HCT116 (cell line): ENCODE results near the gene NOSIP. TPM values are rescaled to one million over a fixed set of nuclear protein-coding genes. Genes with fewer than 3 reads are reported as not detected.

ENCODE experiments used
- ATAC-seq: fragments of 200-7000 bp; cut with Tn5 transposase; 2 replicates; pipeline ENCODE4 v1.9.1; 2020; ENCODE audit warnings: mild to moderate bottlenecking, moderate library complexity
- BruUV-seq: library from RNA; stranded (reverse); fragments of 400-500 nt; replicated peaks from 2 replicates; lab custom pipeline; 2021; lab: Mats Ljungman, UMichigan
- CTCF ChIA-PET: fragments of 300-600 bp; sonication (Branson Sonifier 250); formaldehyde crosslinking; loops from one replicate; lab custom pipeline; 2021; ENCODE audit warnings: antibody characterized with exemption; lab: Charles Lee
- POLR2A ChIA-PET: fragments of 300-600, 350-600 bp; sonication (Branson Sonifier 250); formaldehyde crosslinking; loops from one replicate; lab custom pipeline; 2021; ENCODE audit warnings: antibody characterized with exemption; lab: Charles Lee
- RAD21 ChIA-PET, 2 experiments: fragments of 300-600 bp; sonication (Branson Sonifier 250); formaldehyde crosslinking; loops; one replicate each; lab custom pipeline; 2023; ENCODE audit warnings: low total read pairs in 2 of 2; ENCODE audit not compliant: uncharacterized antibody in 2 of 2, unreplicated experiment in 2 of 2, low non-redundant PET in 1 of 2; lab: Charles Lee
- DNase-seq: peaks from one replicate; pipeline ENCODE4 v3.0.0-alpha.2; 2010; ENCODE audit warnings: low read depth, low spot score
- H2AFZ ChIP-seq: fragments of 200-600 bp; shearing (Covaris generic), sonication (generic); 2 replicates; pipeline ENCODE4 v1.6.1; 2017; ENCODE audit warnings: low read depth, mixed run types, mixed read lengths, antibody characterized with exemption, low read length; ENCODE audit not compliant: poor library complexity, severe bottlenecking
- H3K27ac ChIP-seq: 2 replicates; pipeline ENCODE4 v1.5.1; 2012; ENCODE audit warnings: low read depth, low read length
- H3K27me3 ChIP-seq: fragments of 200-600 bp; sonication (generic); 2 replicates; pipeline ENCODE4 v1.6.1; 2016; ENCODE audit warnings: mixed run types, low read length, mixed read lengths; ENCODE audit not compliant: insufficient read depth
- H3K36me3 ChIP-seq, 2 experiments: fragments of 200-500 bp in 1 of 2; fragments of 200-600 bp in 1 of 2; sonication (Bioruptor generic) in 1 of 2; sonication (generic) in 1 of 2; 2 replicates each; pipeline versions ENCODE4 v1.5.1 to v1.6.1; 2014 to 2016; ENCODE audit warnings: low read length in 2 of 2, inconsistent platforms in 1 of 2, mixed read lengths in 1 of 2, mixed run types in 1 of 2; ENCODE audit not compliant: insufficient read depth in 2 of 2, control insufficient read depth in 1 of 2
- H3K4me1 ChIP-seq, 2 experiments: fragments of 200-600 bp in 1 of 2; sonication (generic) in 1 of 2; 2 replicates each; pipeline versions ENCODE4 v1.5.1 to v1.6.1; 2012 to 2017; ENCODE audit warnings: low read length in 2 of 2, inconsistent platforms in 1 of 2, mild to moderate bottlenecking in 1 of 2, mixed read lengths in 1 of 2, mixed run types in 1 of 2, moderate library complexity in 1 of 2; ENCODE audit not compliant: insufficient read depth in 2 of 2, control insufficient read depth in 1 of 2
- H3K4me2 ChIP-seq: fragments of 200-600 bp; sonication (generic); 2 replicates; pipeline ENCODE4 v1.6.1; 2017; ENCODE audit warnings: mixed run types, low read length, mixed read lengths
- H3K4me3 ChIP-seq, 2 experiments: fragments of 200-600 bp in 1 of 2; sonication (generic) in 1 of 2; replicated peaks in 1 of 2; 2 replicates each; pipeline ENCODE4 v1.5.1; 2011 to 2016; ENCODE audit warnings: low read length in 2 of 2, control low read depth in 1 of 2, low read depth in 1 of 2, mild to moderate bottlenecking in 1 of 2, mixed read lengths in 1 of 2, mixed run types in 1 of 2
- H3K79me2 ChIP-seq: fragments of 200-600 bp; sonication (generic); 2 replicates; pipeline ENCODE4 v1.6.1; 2017; ENCODE audit warnings: mild to moderate bottlenecking, mixed run types, low read length, moderate library complexity, mixed read lengths; ENCODE audit not compliant: insufficient read depth
- H3K9ac ChIP-seq: fragments of 200-600 bp; sonication (generic); 2 replicates; pipeline ENCODE4 v1.6.1; 2016; ENCODE audit warnings: low read length, mixed read lengths
- H3K9me2 ChIP-seq: fragments of 200-600 bp; sonication (generic), shearing (Covaris generic); 2 replicates; pipeline ENCODE4 v1.6.1; 2017; ENCODE audit warnings: mixed run types, mild to moderate bottlenecking, moderate library complexity; ENCODE audit not compliant: insufficient read depth
- H3K9me3 ChIP-seq, 2 experiments: fragments of 200-500 bp in 1 of 2; fragments of 200-600 bp in 1 of 2; sonication (Bioruptor generic) in 1 of 2; sonication (generic) in 1 of 2; 2 replicates each; pipeline ENCODE4 v1.6.1; 2014 to 2017; ENCODE audit warnings: low read length in 2 of 2, mixed read lengths in 2 of 2, inconsistent platforms in 1 of 2, low read depth in 1 of 2, mild to moderate bottlenecking in 1 of 2, mixed run types in 1 of 2, moderate library complexity in 1 of 2; ENCODE audit not compliant: control insufficient read depth in 1 of 2, insufficient read depth in 1 of 2
- H4K20me1 ChIP-seq: fragments of 200-600 bp; sonication (generic), shearing (Covaris generic); 2 replicates; pipeline ENCODE4 v1.6.1; 2017; ENCODE audit warnings: mixed run types, mild to moderate bottlenecking, moderate library complexity; ENCODE audit not compliant: insufficient read depth
- CBX3 ChIP-seq: IDR thresholded peaks from 2 replicates; pipeline ENCODE4 v1.6.1; 2012; ENCODE audit warnings: low read depth
- EGR1 ChIP-seq: IDR thresholded peaks from 2 replicates; pipeline ENCODE4 v1.6.1; 2012; ENCODE audit warnings: low read depth
- EZH2 ChIP-seq: fragments of 200-600 bp; sonication (generic); IDR thresholded peaks from 2 replicates; pipeline ENCODE4 v1.6.1; 2017; ENCODE audit warnings: antibody characterized with exemption, mixed run types
- EZH2phosphoT487 ChIP-seq: fragments of 200-600 bp; IDR thresholded peaks from 2 replicates; pipeline ENCODE4 v1.6.1; 2018; ENCODE audit warnings: antibody characterized with exemption, borderline replicate concordance
- FOSL1 ChIP-seq: IDR thresholded peaks from 2 replicates; pipeline ENCODE4 v1.6.1; 2012; ENCODE audit warnings: low read depth
- JUND ChIP-seq: IDR thresholded peaks from 2 replicates; pipeline ENCODE4 v1.6.1; 2012
- MAX ChIP-seq: IDR thresholded peaks from 2 replicates; pipeline ENCODE4 v1.6.1; 2012
- POLR2AphosphoS5 ChIP-seq: IDR thresholded peaks from 2 replicates; pipeline ENCODE4 v1.6.1; 2011; ENCODE audit warnings: mild to moderate bottlenecking, low read depth, low read length, moderate library complexity
- intact Hi-C: fragments of 100-400 bp; cut with micrococcal nuclease; formaldehyde crosslinking; loops from 2 replicates; pipeline ENCODE4 v1.10.0; 2022
- total RNA-seq: library from RNA; stranded (reverse); gene quantifications from one replicate; pipeline ENCODE4 v1.2.1, GENCODE V29; 2021; ENCODE audit not compliant: unreplicated experiment
- TF ChIP-seq, protein P1 (sequence below): IDR thresholded peaks from 2 replicates; pipeline ENCODE4 v1.6.1; 2012; ENCODE audit warnings: low read depth
- TF ChIP-seq, protein P2 (sequence below): IDR thresholded peaks from 2 replicates; pipeline ENCODE4 v1.6.1; 2012

The NOSIP gene
- total RNA-seq, 1 experiment from 2014 or later: 133 TPM

DNA sequence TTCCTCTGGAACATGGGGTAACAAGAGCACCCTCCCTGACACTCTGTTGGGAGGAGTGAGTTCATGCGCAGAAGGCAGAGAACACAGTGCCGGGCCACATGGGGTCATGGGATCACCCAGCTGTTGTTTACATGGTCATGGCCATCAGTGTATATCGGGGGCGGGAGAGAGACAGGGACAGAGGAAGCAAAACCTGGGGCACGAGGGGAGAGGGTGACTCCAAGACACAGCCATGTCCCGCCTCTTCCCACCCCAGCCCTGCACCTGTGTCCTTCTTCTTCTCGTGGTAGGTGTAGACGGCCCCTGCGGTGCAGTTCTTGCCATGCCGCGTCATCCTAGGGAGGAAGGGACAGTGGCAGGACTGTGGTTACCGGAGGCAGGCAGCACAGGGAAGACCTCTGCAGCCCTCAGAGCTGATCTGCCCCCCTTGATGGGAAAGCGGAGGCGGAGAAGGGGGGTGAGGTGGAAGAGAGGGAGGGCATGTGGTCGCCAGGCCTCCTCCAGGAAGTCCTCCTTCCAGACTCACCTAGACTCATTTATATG is 19.9 kb downstream of the NOSIP start:
- Histone ChIP-seq H3K27ac (no peak overlapping the region), H3K79me2 (peaks cover 56% of the 10 kb centered on the region), H3K4me1 (peaks cover 0 to 8% of the 10 kb centered on the region in 2 experiments; a peak in 2 of 4 replicates), H2AFZ (no peak overlapping the region), H3K27me3 (no peaks in the 10 kb centered on the region), H3K9me3 (no peaks in the 10 kb centered on the region), H3K4me2 (no peak overlapping the region), H3K9me2 (no peaks in the 10 kb centered on the region), H3K9ac (no peak overlapping the region), H4K20me1 (no peaks in the 10 kb centered on the region), H3K4me3 (no peak overlapping the region)
- BruUV-seq: no TSS peak
- ChIA-PET POLR2A (no interaction called here), RAD21 (no interaction called here), CTCF (interaction anchor here (1.2 to 2.2 kb wide), 2 partner anchors 10 to 14 kb away, joined by 6 to 17 read pairs; no protein-coding TSS in a partner anchor)
- intact Hi-C loops: no loop called here
- TF ChIP-seq, protein P1, sequence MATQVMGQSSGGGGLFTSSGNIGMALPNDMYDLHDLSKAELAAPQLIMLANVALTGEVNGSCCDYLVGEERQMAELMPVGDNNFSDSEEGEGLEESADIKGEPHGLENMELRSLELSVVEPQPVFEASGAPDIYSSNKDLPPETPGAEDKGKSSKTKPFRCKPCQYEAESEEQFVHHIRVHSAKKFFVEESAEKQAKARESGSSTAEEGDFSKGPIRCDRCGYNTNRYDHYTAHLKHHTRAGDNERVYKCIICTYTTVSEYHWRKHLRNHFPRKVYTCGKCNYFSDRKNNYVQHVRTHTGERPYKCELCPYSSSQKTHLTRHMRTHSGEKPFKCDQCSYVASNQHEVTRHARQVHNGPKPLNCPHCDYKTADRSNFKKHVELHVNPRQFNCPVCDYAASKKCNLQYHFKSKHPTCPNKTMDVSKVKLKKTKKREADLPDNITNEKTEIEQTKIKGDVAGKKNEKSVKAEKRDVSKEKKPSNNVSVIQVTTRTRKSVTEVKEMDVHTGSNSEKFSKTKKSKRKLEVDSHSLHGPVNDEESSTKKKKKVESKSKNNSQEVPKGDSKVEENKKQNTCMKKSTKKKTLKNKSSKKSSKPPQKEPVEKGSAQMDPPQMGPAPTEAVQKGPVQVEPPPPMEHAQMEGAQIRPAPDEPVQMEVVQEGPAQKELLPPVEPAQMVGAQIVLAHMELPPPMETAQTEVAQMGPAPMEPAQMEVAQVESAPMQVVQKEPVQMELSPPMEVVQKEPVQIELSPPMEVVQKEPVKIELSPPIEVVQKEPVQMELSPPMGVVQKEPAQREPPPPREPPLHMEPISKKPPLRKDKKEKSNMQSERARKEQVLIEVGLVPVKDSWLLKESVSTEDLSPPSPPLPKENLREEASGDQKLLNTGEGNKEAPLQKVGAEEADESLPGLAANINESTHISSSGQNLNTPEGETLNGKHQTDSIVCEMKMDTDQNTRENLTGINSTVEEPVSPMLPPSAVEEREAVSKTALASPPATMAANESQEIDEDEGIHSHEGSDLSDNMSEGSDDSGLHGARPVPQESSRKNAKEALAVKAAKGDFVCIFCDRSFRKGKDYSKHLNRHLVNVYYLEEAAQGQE: no peak
- TF ChIP-seq MAX (no peak), CBX3 (no peak), EZH2phosphoT487 (no peak)
- TF ChIP-seq, all 23 proteins: peak for 0
- ATAC-seq (no peak), DNase-seq (no peak)
- H3K36me3 ChIP-seq: peaks cover 24 to 42% of the 10 kb centered on the region in 2 experiments

DNA sequence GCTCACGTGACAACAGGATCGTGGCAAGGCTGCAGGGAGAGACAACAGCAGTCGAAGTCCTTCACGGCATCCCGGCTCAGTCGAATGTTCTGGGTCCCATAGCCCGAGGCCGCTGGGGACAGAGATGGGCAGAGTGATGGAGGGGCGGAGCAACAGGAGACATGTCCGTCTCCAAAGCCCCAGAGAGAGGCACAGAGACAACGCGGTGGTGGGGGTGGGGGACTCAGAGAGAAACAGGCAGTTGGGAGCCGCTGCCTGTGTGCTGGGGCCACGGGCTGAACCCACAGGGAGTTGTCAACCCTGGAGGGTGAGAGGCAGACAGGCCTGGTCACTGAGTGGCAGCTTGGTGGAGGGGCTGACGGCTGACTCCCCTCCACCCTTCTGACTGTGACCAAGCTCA is 20.4 kb downstream of the NOSIP start:
- peaks cover 51% of the 10 kb centered on the region for H3K79me2 ChIP-seq
- no peaks in the 10 kb centered on the region for H3K9me2 ChIP-seq
- ChIA-PET CTCF (interaction anchor here (2.2 kb wide), 1 partner anchor 11 kb away, joined by 17 read pairs; no protein-coding TSS in a partner anchor), RAD21 (no interaction called here), POLR2A (no interaction called here)
- H3K36me3 ChIP-seq: peaks cover 26 to 43% of the 10 kb centered on the region in 2 experiments
- ATAC-seq (no peak), DNase-seq (no peak)
- peaks cover 0 to 8% of the 10 kb centered on the region in 2 experiments; a peak in 2 of 4 replicates for H3K4me1 ChIP-seq
- no peak overlapping the region for H3K27ac ChIP-seq
- H3K4me2 ChIP-seq: no peak overlapping the region
- no peaks in the 10 kb centered on the region for H4K20me1 ChIP-seq
- BruUV-seq: no TSS peak
- no peak overlapping the region for H3K9ac ChIP-seq
- TF ChIP-seq POLR2AphosphoS5 (no peak), MAX (no peak), EGR1 (no peak), FOSL1 (no peak), JUND (no peak), EZH2 (no peak)
- TF ChIP-seq, protein P2, sequence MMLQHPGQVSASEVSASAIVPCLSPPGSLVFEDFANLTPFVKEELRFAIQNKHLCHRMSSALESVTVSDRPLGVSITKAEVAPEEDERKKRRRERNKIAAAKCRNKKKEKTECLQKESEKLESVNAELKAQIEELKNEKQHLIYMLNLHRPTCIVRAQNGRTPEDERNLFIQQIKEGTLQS: no peak
- H2AFZ ChIP-seq: no peak overlapping the region
- no peaks in the 10 kb centered on the region for H3K9me3 ChIP-seq
- H3K4me3 ChIP-seq: no peak overlapping the region
- no peaks in the 10 kb centered on the region for H3K27me3 ChIP-seq
- intact Hi-C loops: no loop called here
